Panc1 (cell line): Measurements from ENCODE around the gene CDK5RAP2.

Experiments used
- CTCF ChIP-seq: fragments of 450-650 bp; IDR thresholded peaks from 2 replicates; pipeline ENCODE4 v1.5.1; 2017; ENCODE audit warnings: mild to moderate bottlenecking
- REST ChIP-seq, 2 experiments: IDR thresholded peaks; 2 replicates each; pipeline ENCODE4 v1.6.1; 2011 to 2012; ENCODE audit warnings: low read depth in 2 of 2, control low read depth in 1 of 2, low read length in 1 of 2, mild to moderate bottlenecking in 1 of 2, moderate library complexity in 1 of 2; ENCODE audit not compliant: insufficient read depth in 1 of 2

GRCh38 chr9:120571443-120572257, 8.3 kb downstream of the CDK5RAP2 start:
- no peak for TF ChIP-seq CTCF
- TF ChIP-seq REST (IDR thresholded peaks at IDR 0.05; ENCODE audit: insufficient read depth in 1 of 2, low read depth in 2 of 2, low read length in 1 of 2), result no peak
